HepG2 (cell line): ENCODE measurements around the gene VPS13D. TPM values are rescaled to one million over a fixed set of nuclear protein-coding genes. Genes with fewer than 3 reads are reported as not detected.

Experiments
- CREB1 ChIP-seq, 2 experiments: fragments of 450-650 bp in 1 of 2; IDR thresholded peaks; 2 replicates each; pipeline ENCODE4 v1.6.1; 2016 to 2017; ENCODE audit warnings: control low read depth in 1 of 2, mild to moderate bottlenecking in 1 of 2, missing compliant biosample characterization in 1 of 2, missing genetic modification characterization in 1 of 2
- FOSL2 ChIP-seq: sonication (generic); formaldehyde crosslinking; IDR thresholded peaks from 2 replicates; pipeline ENCODE4 v1.4.0; 2020; ENCODE audit warnings: missing genetic modification reagents
- FOXA1 ChIP-seq, 2 experiments: fragments of 450-650 bp in 1 of 2; sonication (generic) in 1 of 2; formaldehyde crosslinking in 1 of 2; IDR thresholded peaks; 2 replicates each; pipeline versions ENCODE4 v1.4.0 to v1.6.1; 2016 to 2020; ENCODE audit warnings: missing genetic modification reagents in 1 of 2
- GABPB1 ChIP-seq: IDR thresholded peaks from 2 replicates; pipeline ENCODE4 v1.6.1; 2016; ENCODE audit warnings: mild to moderate bottlenecking, missing genetic modification reagents, moderate library complexity, missing compliant biosample characterization
- GZF1 ChIP-seq: sonication (generic); formaldehyde crosslinking; IDR thresholded peaks from 2 replicates; pipeline ENCODE4 v1.5.1; 2020; ENCODE audit warnings: mild to moderate bottlenecking, missing genetic modification reagents
- NCOA5 ChIP-seq: sonication (generic); formaldehyde crosslinking; IDR thresholded peaks from 2 replicates; pipeline ENCODE4 v1.4.0; 2020; ENCODE audit warnings: missing genetic modification reagents
- RARA ChIP-seq: IDR thresholded peaks from 2 replicates; pipeline ENCODE4 v1.6.1; 2016; ENCODE audit warnings: missing genetic modification reagents, missing compliant biosample characterization
- ZNF329 ChIP-seq: sonication (generic); formaldehyde crosslinking; IDR thresholded peaks from 2 replicates; pipeline ENCODE4 v1.9.0; 2021; ENCODE audit warnings: low read depth, mild to moderate bottlenecking, missing genetic modification reagents
- ZNF614 ChIP-seq: IDR thresholded peaks from 2 replicates; pipeline ENCODE4 v1.6.1; 2018; ENCODE audit warnings: missing biosample characterization, missing genetic modification reagents, inconsistent platforms, borderline replicate concordance
- ZNF687 ChIP-seq: sonication (generic); formaldehyde crosslinking; IDR thresholded peaks from 2 replicates; pipeline ENCODE4 v1.5.1; 2020; ENCODE audit warnings: mild to moderate bottlenecking, missing genetic modification reagents, moderate library complexity
- ZNF7 ChIP-seq: IDR thresholded peaks from 2 replicates; pipeline ENCODE4 v1.6.1; 2016; ENCODE audit warnings: missing biosample characterization, missing genetic modification reagents
- ZZZ3 ChIP-seq: sonication (generic); formaldehyde crosslinking; IDR thresholded peaks from 2 replicates; pipeline ENCODE4 v1.4.0; 2020; ENCODE audit warnings: missing genetic modification reagents, mild to moderate bottlenecking, borderline replicate concordance
- polyA plus RNA-seq, 8 experiments: library from polyadenylated mRNA; depleted of rRNA in 3 of 8; stranded (reverse) in 7 of 8; unstranded in 1 of 8; fragments of >200 nt; fragmentation: Illumina TruSeq in 4 of 8; extraction: Trizol in 4 of 8; gene quantifications; 2 replicates each; pipeline versions ENCODE4 v1.2.1 to v1.2.3, GENCODE V29; 2011 to 2016; ENCODE audit warnings: low read depth in 4 of 8, missing spikeins in 1 of 8, mixed read lengths in 1 of 8; ENCODE audit not compliant: insufficient read depth in 1 of 8
- total RNA-seq, 5 experiments: library from RNA; depleted of rRNA; stranded (reverse); fragments of >200 nt; fragmentation: Illumina TruSeq; extraction: Trizol; gene quantifications; 2 replicates each; pipeline ENCODE4 v1.2.3, GENCODE V29; 2016; ENCODE audit warnings: low read depth in 1 of 5
- TF ChIP-seq, protein P1 (sequence below): sonication (generic); formaldehyde crosslinking; IDR thresholded peaks from 2 replicates; pipeline ENCODE4 v1.4.0; 2020; ENCODE audit warnings: missing genetic modification reagents
- TF ChIP-seq, protein P2 (sequence below): sonication (generic); formaldehyde crosslinking; IDR thresholded peaks from 2 replicates; pipeline ENCODE4 v1.9.0; 2021; ENCODE audit warnings: missing genetic modification reagents, borderline replicate concordance
- TF ChIP-seq, protein P3 (sequence below): sonication (generic); formaldehyde crosslinking; IDR thresholded peaks from 2 replicates; pipeline ENCODE4 v1.5.0; 2020; ENCODE audit warnings: mild to moderate bottlenecking, missing genetic modification reagents, moderate library complexity
- TF ChIP-seq, protein P4 (sequence below): sonication (generic); formaldehyde crosslinking; conservative IDR thresholded peaks from 2 replicates; pipeline ENCODE4 v1.4.0; 2020; ENCODE audit warnings: missing genetic modification reagents

The VPS13D gene
- total and polyA plus RNA-seq, 2 of the 13 experiments (the other 11 are each of a cell fraction or from before 2014, with no cell fraction given): 8.6 to 13.9 TPM

DNA sequence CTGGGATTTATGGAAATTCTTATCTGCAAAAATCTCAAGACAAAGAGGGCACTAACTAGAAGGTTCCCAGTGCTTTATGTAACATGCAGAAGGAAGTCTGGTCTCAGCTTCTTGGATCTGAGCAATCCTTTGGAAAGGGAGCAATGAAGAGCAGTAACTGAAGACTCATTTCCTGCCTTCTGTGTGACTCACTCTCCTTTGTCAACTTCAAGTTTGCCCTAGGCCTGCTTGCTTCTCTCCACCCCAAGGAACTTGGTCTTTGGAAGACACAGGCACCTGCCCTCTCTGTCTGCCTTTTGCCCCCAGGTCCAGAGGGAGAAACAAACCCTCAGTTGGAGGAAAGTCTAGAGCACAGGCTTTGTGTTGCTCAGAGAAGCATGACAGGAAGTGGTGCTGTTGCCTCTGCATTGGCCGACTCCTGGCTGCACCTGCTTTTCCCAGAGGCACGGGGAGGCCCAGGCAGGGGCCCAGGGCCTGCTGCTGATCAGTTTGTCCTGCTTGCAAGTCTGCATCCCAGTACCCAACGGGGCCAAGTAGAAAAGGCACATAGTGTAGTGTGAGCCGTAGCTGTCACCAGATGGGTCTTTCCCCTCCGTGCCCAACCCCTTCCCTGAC, 251.0 kb downstream of the VPS13D start (continued):
- peak; percentile 78 for TF ChIP-seq ZNF687 (CRISPR knock-in tag)
- TF ChIP-seq FOXA1 (IDR thresholded peaks at IDR 0.05): no peak
- no peak for TF ChIP-seq FOXA1 (CRISPR knock-in tag; IDR thresholded peaks at IDR 0.05)
- TF ChIP-seq ZZZ3 (CRISPR knock-in tag): no peak
- peak; percentile 44 for TF ChIP-seq FOSL2 (CRISPR knock-in tag)
- TF ChIP-seq, protein P1, sequence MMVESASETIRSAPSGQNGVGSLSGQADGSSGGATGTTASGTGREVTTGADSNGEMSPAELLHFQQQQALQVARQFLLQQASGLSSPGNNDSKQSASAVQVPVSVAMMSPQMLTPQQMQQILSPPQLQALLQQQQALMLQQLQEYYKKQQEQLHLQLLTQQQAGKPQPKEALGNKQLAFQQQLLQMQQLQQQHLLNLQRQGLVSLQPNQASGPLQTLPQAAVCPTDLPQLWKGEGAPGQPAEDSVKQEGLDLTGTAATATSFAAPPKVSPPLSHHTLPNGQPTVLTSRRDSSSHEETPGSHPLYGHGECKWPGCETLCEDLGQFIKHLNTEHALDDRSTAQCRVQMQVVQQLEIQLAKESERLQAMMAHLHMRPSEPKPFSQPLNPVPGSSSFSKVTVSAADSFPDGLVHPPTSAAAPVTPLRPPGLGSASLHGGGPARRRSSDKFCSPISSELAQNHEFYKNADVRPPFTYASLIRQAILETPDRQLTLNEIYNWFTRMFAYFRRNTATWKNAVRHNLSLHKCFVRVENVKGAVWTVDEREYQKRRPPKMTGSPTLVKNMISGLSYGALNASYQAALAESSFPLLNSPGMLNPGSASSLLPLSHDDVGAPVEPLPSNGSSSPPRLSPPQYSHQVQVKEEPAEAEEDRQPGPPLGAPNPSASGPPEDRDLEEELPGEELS: no peak
- peak; percentile 37; the same call in 1 of the 2 replicates for TF ChIP-seq GABPB1 (CRISPR knock-in tag)
- no peak for TF ChIP-seq GZF1 (CRISPR knock-in tag)
- TF ChIP-seq, protein P2, sequence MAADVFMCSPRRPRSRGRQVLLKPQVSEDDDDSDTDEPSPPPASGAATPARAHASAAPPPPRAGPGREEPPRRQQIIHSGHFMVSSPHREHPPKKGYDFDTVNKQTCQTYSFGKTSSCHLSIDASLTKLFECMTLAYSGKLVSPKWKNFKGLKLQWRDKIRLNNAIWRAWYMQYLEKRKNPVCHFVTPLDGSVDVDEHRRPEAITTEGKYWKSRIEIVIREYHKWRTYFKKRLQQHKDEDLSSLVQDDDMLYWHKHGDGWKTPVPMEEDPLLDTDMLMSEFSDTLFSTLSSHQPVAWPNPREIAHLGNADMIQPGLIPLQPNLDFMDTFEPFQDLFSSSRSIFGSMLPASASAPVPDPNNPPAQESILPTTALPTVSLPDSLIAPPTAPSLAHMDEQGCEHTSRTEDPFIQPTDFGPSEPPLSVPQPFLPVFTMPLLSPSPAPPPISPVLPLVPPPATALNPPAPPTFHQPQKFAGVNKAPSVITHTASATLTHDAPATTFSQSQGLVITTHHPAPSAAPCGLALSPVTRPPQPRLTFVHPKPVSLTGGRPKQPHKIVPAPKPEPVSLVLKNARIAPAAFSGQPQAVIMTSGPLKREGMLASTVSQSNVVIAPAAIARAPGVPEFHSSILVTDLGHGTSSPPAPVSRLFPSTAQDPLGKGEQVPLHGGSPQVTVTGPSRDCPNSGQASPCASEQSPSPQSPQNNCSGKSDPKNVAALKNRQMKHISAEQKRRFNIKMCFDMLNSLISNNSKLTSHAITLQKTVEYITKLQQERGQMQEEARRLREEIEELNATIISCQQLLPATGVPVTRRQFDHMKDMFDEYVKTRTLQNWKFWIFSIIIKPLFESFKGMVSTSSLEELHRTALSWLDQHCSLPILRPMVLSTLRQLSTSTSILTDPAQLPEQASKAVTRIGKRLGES (CRISPR knock-in tag): no peak
- TF ChIP-seq ZNF614: no peak
- TF ChIP-seq RARA (CRISPR knock-in tag): peak; percentile 37
- TF ChIP-seq, protein P3, sequence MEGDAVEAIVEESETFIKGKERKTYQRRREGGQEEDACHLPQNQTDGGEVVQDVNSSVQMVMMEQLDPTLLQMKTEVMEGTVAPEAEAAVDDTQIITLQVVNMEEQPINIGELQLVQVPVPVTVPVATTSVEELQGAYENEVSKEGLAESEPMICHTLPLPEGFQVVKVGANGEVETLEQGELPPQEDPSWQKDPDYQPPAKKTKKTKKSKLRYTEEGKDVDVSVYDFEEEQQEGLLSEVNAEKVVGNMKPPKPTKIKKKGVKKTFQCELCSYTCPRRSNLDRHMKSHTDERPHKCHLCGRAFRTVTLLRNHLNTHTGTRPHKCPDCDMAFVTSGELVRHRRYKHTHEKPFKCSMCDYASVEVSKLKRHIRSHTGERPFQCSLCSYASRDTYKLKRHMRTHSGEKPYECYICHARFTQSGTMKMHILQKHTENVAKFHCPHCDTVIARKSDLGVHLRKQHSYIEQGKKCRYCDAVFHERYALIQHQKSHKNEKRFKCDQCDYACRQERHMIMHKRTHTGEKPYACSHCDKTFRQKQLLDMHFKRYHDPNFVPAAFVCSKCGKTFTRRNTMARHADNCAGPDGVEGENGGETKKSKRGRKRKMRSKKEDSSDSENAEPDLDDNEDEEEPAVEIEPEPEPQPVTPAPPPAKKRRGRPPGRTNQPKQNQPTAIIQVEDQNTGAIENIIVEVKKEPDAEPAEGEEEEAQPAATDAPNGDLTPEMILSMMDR (CRISPR knock-in tag): no peak
- TF ChIP-seq, protein P4, sequence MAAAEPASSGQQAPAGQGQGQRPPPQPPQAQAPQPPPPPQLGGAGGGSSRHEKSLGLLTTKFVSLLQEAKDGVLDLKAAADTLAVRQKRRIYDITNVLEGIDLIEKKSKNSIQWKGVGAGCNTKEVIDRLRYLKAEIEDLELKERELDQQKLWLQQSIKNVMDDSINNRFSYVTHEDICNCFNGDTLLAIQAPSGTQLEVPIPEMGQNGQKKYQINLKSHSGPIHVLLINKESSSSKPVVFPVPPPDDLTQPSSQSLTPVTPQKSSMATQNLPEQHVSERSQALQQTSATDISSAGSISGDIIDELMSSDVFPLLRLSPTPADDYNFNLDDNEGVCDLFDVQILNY (CRISPR knock-in tag): no peak
- TF ChIP-seq NCOA5 (CRISPR knock-in tag): no peak
- no peak for TF ChIP-seq ZNF7 (CRISPR knock-in tag)
- no peak for TF ChIP-seq CREB1 (IDR thresholded peaks at IDR 0.05)
- no peak for TF ChIP-seq CREB1 (CRISPR knock-in tag; IDR thresholded peaks at IDR 0.05)
- no peak for TF ChIP-seq ZNF329
